GM12865 (cell line): ENCODE measurements around the gene WARS2.

Experiments
- DNase-seq: peaks from one replicate; pipeline ENCODE4 v3.0.0; 2010; ENCODE audit warnings: low read depth
- H3K4me3 ChIP-seq: 2 replicates; pipeline ENCODE4 v1.5.1; 2011; ENCODE audit warnings: mild to moderate bottlenecking, low read depth, low read length, control low read depth
- TF ChIP-seq, protein P1 (sequence below): IDR thresholded peaks from 2 replicates; pipeline ENCODE4 v1.5.1; 2011; ENCODE audit warnings: low read length, control low read depth, low read depth, inconsistent platforms; ENCODE audit not compliant: insufficient read depth; ENCODE audit errors: missing control alignments

Gene WARS2

DNA sequence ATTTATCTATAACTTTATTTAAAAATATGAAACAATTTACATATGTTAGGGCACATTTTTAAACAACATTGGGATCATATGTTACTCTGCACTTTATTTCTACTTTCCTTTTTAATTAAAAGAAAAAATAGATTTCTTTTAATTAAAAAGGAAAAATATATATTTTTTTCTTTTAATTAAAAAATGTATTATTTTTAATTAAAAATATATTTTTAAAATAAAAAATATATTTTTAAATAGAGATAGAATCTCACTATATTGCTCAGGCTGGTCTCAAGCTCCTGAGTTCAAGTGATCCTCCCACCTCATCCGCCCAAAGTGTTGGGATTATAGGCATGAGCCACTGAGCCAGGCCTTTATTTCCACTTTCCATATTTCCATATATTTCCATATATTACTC lies 36.7 kb downstream of the WARS2 start:
- DNase-seq, result no peak
- TF ChIP-seq, protein P1, sequence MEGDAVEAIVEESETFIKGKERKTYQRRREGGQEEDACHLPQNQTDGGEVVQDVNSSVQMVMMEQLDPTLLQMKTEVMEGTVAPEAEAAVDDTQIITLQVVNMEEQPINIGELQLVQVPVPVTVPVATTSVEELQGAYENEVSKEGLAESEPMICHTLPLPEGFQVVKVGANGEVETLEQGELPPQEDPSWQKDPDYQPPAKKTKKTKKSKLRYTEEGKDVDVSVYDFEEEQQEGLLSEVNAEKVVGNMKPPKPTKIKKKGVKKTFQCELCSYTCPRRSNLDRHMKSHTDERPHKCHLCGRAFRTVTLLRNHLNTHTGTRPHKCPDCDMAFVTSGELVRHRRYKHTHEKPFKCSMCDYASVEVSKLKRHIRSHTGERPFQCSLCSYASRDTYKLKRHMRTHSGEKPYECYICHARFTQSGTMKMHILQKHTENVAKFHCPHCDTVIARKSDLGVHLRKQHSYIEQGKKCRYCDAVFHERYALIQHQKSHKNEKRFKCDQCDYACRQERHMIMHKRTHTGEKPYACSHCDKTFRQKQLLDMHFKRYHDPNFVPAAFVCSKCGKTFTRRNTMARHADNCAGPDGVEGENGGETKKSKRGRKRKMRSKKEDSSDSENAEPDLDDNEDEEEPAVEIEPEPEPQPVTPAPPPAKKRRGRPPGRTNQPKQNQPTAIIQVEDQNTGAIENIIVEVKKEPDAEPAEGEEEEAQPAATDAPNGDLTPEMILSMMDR, result no peak

DNA sequence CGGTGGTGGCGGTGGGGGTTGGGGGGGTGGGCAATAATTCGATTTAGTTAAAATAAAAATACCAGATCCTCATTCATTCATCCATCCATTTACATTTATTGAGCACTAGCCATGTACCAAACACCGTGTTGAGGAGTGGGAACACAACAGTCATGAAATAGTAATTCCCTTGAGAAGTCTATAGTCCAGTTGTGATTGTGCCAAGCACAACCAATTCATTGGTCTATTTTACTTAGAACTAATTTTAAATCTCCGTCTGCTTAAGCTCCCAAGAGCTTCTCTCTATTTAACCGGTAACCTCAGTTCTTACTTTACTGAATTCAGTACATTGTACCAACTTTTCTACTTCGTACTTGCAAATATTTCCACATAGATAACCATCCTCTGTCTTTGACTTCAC lies 38.4 kb downstream of the WARS2 start:
- TF ChIP-seq, protein P1, result no peak
- no peak overlapping the region for H3K4me3 ChIP-seq
- DNase-seq, result no peak

More for the DNA sequence above, 36.7 kb downstream of the WARS2 start:
- H3K4me3 ChIP-seq, result no peak overlapping the region

DNA sequence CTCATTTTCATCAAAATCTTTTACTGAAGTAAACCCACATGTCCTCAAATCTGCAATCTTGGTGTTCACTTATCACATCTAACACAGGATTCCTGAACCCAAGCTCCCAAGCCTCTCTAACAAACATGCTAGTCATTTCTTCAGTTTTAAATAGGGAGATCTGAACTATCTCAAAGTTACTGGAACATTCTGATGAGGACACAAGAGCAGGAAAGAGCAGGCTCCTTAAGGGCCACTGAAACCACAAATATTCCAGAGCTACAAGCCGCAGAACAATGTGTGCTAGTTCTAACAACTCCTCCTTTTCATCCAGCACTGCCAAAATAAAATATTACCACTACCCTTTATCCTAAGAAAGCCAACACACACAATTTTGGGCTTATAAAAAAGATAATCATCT lies 38.9 kb downstream of the WARS2 start:
- TF ChIP-seq, protein P1, result no peak
- no peak for DNase-seq
- no peak overlapping the region for H3K4me3 ChIP-seq

DNA sequence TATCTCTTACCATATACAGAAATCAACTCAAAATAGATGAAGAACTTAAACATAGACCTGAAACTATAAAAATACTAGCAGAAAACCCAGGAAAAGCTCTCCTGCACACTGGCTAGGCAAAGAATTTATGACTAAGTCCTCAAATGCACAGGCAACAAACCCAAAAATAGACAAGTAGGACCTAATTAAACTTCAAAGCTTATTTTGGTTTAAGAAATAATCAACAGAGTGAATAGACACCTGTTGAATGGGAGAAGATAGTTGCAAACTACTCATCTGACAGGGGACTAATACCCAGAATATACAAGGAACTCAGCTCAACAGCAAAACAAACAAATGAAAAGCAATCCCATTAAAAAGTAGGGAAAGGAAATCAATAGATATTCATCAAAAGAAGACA lies 40.7 kb downstream of the WARS2 start:
- no peak overlapping the region for H3K4me3 ChIP-seq
- TF ChIP-seq, protein P1, result no peak
- no peak for DNase-seq

DNA sequence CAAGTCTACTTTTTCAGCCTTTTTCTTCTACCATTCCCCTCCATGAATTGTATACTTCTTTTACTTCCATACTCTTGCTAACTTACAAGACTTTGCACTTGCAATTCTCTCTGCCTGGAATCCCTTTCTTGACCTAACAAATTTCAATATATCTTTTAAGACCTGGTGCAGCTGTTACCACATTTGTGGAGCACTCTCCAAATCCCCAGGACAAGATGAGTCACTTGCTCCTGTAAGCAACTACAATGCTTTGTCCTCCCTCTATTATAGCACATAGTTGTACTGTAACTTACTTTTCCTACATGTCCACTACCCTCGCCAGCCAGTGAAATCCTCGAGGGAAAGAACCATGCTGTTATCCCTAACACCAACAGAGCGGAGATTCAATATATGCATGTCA lies 43.1 kb downstream of the WARS2 start:
- no peak overlapping the region for H3K4me3 ChIP-seq
- no peak for DNase-seq
- TF ChIP-seq, protein P1, result no peak

DNA sequence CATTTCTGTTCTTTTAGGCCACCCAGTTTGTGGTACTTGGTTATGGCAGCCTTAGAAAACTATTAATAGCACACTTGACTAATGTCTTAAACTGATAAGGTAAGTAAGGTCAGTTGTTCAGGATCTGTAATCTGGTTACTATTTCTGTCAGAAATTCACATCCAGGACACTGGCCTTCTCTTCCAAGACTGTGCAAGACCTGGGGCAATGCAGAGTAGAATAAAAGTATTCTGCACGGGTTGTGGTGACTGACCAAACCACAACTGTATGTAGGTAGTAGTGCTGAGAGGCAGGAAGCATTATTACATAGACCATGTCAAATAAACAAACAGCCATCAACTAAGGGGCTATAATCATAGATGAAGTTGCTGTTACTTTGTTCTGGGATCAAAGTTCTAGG lies 46.7 kb downstream of the WARS2 start:
- DNase-seq, result no peak
- TF ChIP-seq, protein P1, result no peak
- no peak overlapping the region for H3K4me3 ChIP-seq

DNA sequence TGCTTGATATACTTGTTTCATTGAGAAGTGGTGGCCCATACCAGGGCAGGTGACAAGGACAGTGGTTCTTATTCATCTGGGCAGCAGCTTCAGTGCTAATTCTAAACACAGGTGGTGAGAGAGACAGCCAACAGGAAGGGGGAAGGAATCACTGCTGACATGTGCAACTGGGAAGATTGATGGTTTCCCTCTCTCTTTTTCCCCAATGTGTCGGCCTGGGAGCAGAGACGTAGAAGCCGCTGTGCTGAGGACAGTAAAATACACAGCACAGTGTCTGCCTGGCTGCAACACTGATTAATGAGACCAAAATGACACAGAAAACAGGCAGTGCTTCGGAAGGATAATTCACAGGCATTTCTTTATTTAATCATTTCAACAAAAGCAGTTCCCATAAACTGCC lies 48.8 kb downstream of the WARS2 start:
- TF ChIP-seq, protein P1, result no peak
- no peak overlapping the region for H3K4me3 ChIP-seq
- no peak for DNase-seq
